NCI-H748 treated with DMSO at 0.1 percent for 48 hours (cell line): Measurements from ENCODE around the gene CANT1.

ENCODE experiments used
- DNase-seq: peaks from one replicate; lab custom pipeline; 2025; lab: John Stamatoyannopoulos, UW

CANT1 gene

DNA sequence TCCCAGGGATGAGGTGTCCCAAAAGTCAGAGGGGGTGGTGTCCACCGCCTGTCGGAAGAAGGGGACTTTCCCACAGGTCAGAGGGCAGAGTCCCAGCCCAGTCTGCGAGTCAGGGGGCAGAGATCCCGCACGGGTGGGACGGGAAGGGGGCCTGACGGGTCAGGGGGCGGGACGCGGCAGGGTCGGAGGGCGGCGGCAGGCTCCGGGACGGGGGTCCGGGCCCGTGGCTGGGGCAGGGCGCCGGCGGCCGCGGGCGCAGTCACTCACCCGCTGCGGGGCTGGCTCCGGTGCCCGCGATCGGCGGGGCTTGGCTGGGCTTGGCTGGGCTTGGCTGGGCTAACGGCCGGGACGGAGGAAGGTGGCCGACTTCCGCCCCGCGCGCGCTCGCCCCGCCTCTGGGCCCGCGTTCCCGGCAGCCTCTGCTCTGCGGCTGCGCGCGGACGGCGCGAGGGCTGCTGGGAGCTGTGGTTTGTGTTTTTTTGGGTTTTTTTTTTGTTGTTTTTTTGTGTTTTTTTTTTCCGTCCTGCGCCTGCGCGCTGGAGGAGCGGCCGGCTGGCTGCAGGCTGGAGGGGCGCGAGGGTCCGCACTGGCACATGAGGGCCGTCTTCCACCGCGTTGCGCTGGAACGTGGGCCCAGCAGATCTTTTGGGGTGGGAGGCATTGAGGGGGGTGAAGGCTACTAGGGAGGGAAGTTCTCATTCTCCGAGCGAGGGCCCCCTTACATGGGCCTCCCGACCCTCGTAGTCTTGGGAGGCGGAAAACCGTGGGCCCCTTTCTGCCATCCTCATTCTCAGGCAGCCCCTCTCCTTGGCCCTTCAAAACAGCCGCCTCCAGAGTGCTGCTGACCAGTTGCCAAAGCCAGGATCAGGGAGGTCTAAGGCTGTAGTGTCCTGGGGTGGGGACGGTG lies at the start of gene CANT1:
TSS of gene CANT1 (minus strand) at position 368 of the 907 bp plus-strand sequence. CDS start 12,142 bp downstream, outside the sequence.
- DNase-seq: peak; percentile 21

DNA sequence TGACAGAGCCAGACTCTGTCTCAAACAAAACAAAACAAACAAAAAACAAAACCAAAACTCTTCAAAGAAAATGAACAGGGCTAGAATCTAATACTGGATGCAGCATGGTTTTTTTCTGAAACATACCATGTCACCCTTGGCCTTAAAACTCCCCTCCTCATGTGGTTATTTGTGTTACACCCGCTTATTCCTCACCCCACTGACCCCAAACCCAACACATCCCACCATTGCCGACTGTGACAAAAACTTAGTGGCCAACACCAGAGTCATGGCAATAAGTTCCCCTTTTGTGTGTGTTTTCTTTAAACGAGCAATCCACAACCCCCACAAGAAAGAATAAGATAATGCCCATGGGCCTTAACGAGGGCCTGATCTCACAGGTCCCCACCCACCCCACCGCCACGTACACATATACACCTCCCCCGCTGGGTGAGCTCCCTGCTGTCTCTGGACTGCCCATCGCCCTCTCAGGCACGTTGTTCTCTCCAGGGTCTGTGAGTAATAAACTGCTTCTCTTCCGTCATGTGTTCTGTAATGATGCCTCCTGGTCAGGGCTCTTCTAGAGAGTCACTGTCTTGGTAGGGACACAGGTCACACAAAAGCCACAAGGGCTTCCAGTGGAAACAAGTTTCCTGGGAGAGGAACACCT lies 48.3 kb upstream of the CANT1 start:
- DNase-seq: no peak

DNA sequence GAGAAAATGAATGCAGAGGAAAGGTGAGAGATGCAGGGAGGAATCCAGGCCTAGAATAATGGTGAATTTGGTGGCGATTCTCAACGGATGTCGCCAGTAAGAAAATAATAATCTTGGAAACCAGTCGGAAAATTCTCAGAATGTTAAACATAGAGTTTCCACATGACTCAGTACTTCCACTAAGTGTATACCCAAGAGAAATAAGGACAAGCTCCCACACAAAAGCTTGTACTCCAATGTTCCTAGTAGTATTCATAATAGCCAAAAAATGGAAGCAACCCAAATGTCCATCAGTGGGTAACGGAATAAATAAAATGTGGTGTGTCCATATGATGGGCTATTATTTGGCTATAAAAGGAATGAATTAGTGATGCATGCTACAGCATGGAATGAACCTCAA lies 45.6 kb upstream of the CANT1 start:
- DNase-seq: no peak

DNA sequence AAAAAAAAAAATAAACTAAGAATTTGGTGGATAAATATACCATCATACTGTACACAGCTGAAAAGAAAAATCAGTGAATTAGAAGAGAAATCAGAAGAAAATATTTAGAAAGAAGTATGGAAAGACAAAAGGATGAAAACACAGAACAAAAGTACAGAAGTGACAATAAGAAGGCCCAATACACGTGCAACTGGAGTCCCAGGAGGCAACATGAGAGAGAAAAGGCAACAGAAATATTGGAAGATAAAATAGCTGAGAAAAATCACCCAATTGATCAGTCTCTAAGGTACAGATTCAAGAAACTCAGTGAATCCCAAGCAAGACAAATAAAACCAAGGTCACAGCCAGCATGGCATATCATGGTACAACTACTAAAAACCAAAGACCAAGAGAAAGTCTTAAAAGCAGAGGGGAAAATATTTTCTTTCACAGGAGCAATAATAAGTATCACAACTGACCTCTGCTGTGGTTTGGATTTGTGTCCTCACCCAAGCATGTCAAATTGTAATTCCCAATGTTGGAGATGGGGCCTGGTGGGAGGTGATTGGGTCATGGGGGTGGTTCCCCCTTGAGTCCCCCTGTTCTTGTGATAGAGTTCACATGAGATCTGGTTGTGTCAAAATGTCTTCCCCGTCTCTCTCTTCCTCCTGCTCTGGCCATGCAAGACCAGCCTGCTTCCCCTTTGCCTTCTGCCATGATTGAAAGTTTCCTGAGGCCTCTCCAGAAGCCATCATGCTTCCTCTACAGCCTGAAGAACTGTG lies 44.8 kb upstream of the CANT1 start:
- no peak for DNase-seq

DNA sequence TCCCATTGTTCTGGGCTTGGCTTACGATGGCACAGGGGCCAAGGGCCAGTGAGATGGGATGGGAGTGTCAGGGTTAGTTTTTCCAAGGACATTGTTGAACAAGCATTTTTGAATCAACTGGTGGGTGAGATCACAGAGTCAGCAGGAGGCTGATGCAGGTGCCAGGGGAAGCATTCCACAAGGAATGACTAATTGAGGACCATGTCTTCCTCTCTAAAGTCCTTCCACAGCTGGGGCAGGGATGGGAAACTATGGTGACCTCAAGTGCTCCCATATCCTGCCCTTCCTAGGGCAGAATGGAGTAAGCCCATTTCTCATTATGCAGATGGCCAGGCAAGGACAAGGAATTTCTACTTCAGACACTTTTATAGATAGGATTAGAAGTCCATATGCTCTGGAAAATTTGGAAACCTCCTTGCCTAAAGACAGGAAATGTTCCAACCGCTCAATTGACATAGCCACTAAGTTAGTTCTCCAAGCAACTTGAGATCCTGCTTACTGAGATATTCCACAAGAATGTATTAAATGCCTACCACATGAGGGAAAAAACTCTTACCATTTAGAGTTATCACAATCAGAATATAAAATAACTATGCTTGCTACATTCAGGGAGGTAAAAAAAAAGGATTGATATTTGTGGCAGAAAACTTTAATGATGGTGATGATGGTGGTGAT lies 43.8 kb upstream of the CANT1 start:
- DNase-seq: no peak

DNA sequence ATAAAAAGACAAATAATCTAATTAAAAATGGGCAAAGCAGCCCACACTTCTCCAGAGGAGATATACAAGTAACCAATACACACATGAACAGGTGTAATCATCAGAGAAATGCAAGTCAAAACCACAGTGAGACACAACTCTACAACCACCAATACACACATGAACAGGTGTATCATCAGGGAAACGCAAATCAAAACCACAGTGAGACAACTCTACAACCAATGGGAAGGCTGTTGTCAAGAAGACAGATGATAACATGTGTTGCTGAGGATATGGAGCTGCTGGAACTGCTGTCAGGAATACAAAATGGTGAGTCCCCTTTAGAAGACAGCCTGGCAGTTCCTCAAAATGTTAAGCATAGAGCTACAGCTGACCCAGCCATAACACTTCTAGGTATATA lies 42.6 kb upstream of the CANT1 start:
- no peak for DNase-seq

DNA sequence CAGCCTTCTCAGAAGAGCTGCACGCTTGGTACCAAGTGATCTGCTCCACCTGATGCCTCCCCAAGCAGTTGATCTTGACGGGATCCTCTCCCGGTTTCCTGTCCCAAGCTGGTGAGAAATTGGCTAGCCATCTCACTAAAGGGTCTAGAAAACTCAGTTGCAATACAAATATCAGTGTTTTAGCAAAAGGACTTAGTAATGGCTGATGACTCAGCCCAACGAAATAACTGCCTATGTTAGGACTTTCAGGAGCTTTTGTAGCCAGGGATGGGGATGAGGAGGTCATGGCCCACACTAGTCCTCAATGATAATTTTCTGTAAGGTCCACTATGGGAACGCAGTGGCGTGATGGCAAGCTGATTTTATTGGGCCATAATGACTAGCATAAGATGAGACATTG lies 41.7 kb upstream of the CANT1 start:
- no peak for DNase-seq

DNA sequence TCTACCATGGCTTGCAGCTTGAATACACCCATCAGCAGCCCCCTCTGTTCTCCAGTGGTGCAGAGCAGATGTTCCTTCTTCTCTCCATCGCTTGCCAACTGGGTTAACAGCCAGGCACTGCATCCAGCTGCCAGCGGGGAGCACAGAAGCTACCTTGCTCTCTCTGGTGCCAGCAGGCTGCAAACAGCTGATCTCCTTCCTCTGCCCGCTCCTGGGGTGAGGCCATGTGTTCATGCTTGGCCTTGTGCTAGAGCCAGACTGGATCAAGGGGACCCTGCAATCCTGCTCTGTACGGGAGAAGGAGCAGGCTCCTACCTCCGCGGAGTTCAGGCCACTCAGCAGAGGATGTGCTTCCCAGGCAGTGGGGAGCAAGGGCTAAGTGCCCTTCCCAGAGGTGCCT lies 41.0 kb upstream of the CANT1 start:
- DNase-seq: no peak

DNA sequence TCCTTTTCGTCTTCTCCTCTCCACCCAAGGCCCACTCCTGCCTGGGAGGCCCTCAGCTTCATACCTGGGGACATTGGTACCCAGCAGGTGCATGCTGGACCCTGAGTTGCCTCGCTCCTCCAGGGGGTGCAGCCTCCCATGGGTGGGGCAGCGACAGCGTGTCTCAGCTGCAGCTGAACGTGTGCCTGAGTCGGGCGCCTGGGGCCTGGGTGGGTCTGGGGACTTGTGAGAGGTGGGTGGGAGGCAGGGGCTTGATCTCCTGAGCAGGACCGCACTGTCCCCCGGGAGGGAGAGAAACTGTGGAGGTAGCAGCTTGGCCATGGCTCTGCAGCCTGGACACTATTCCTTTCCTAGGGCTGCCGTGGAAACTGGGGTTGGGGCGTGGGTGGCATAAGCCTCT lies 40.3 kb upstream of the CANT1 start:
- DNase-seq: no peak

DNA sequence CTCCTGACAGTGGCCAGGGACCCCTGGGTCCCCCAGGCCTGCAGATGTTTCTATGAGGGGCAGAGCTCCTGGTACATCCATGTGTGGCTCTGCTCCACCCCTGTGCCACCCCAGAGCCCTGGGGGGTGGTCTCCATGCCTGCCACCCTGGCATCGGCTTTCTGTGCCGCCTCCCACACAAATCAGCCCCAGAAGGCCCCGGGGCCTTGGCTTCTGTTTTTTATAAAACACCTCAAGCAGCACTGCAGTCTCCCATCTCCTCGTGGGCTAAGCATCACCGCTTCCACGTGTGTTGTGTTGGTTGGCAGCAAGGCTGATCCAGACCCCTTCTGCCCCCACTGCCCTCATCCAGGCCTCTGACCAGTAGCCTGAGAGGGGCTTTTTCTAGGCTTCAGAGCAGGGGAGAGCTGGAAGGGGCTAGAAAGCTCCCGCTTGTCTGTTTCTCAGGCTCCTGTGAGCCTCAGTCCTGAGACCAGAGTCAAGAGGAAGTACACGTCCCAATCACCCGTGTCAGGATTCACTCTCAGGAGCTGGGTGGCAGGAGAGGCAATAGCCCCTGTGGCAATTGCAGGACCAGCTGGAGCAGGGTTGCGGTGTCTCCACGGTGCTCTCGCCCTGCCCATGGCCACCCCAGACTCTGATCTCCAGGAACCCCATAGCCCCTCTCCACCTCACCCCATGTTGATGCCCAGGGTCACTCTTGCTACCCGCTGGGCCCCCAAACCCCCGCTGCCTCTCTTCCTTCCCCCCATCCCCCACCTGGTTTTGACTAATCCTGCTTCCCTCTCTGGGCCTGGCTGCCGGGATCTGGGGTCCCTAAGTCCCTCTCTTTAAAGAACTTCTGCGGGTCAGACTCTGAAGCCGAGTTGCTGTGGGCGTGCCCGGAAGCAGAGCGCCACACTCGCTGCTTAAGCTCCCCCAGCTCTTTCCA lies 39.5 kb upstream of the CANT1 start:
- no peak for DNase-seq

DNA sequence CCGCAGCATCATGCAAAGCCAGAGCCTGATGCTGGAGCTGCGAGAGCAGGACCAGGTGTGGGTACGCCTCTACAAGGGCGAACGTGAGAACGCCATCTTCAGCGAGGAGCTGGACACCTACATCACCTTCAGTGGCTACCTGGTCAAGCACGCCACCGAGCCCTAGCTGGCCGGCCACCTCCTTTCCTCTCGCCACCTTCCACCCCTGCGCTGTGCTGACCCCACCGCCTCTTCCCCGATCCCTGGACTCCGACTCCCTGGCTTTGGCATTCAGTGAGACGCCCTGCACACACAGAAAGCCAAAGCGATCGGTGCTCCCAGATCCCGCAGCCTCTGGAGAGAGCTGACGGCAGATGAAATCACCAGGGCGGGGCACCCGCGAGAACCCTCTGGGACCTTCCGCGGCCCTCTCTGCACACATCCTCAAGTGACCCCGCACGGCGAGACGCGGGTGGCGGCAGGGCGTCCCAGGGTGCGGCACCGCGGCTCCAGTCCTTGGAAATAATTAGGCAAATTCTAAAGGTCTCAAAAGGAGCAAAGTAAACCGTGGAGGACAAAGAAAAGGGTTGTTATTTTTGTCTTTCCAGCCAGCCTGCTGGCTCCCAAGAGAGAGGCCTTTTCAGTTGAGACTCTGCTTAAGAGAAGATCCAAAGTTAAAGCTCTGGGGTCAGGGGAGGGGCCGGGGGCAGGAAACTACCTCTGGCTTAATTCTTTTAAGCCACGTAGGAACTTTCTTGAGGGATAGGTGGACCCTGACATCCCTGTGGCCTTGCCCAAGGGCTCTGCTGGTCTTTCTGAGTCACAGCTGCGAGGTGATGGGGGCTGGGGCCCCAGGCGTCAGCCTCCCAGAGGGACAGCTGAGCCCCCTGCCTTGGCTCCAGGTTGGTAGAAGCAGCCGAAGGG lies 38.6 kb upstream of the CANT1 start:
- no peak for DNase-seq

DNA sequence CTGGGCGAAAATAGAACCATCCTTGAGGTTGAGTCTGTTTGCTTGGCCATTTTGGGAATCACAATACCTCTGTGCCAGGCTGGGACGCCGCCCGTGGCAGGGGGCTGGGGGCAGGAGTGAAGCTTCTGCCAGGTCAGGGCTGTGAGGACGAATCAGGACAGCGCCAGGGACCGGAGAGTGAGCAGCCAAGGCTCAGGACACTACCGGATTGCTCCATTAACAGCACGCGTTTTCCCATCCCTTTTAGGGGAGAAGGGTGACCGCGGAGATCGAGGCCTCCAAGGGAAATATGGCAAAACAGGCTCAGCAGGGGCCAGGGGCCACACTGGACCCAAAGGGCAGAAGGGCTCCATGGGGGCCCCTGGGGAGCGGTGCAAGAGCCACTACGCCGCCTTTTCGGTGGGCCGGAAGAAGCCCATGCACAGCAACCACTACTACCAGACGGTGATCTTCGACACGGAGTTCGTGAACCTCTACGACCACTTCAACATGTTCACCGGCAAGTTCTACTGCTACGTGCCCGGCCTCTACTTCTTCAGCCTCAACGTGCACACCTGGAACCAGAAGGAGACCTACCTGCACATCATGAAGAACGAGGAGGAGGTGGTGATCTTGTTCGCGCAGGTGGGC lies 37.8 kb upstream of the CANT1 start:
- no peak for DNase-seq

DNA sequence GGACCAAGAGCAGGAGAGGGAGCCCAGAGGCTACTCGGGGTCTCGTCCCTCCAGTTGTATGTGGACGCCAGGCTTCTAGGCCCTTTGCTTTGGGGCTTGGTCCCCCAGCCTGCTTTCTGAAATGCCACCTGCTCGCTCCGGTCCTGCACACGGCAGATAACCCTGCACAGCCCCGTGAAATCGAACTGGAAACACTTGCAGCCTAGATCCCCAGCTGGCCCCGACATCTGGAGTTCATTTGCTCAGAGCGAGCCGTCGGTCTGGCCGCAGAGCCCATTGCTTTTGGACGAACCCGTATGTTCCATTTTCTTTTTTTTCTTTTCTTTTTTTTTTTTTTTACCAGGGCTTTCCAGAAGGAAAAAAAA lies 37.3 kb upstream of the CANT1 start:
- DNase-seq: no peak

DNA sequence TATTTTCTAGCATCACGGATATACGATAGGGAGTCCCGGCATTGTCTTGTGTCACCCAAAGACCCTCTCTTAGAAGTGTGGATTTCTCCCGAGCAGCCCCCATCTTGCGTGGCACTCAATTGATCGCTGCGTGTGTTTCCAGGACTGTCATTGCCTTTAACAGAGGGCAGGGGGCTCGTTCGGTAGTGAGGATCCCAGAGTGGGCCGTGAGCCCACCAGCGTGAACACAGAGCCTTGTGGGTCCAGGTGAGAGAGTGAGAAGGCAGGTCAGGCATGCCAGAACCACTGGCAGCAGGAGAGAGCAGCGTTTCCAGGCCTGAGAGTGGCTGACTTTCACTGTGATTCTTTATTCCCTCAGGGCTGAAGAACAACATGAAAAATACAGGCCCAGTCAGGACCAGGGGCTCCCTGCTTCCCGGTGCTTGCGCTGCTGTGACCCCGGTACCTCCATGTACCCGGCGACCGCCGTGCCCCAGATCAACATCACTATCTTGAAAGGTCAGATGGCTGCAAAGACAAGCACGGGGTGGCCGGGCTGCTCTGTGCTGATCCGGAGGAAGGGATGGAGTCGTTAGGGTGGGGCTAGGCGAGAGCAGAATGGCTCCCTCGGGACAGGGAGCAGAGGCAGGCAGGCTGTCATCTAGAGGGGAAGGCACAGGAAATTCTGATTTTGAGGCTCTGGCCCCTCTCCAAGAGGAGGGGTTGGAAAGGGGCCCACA lies 36.8 kb upstream of the CANT1 start:
- DNase-seq: no peak

DNA sequence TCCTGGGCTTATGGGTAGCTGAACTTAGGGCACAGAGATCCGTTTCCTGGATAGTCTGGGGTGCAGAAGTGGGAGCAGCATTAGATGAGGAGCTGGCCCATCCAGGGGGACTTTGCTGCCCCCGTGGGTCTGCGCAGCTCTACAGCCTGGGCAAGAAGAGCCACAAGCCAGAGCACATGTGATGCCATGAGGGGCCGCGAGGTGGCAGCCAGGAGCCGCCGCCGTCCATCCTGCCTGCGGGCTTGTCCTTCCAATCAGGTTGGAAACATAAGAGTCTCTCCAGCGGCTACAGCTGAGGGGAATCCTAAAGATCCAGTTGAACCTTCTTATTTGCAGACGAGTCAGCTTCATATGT lies 36.3 kb upstream of the CANT1 start:
- DNase-seq: peak; percentile 41

DNA sequence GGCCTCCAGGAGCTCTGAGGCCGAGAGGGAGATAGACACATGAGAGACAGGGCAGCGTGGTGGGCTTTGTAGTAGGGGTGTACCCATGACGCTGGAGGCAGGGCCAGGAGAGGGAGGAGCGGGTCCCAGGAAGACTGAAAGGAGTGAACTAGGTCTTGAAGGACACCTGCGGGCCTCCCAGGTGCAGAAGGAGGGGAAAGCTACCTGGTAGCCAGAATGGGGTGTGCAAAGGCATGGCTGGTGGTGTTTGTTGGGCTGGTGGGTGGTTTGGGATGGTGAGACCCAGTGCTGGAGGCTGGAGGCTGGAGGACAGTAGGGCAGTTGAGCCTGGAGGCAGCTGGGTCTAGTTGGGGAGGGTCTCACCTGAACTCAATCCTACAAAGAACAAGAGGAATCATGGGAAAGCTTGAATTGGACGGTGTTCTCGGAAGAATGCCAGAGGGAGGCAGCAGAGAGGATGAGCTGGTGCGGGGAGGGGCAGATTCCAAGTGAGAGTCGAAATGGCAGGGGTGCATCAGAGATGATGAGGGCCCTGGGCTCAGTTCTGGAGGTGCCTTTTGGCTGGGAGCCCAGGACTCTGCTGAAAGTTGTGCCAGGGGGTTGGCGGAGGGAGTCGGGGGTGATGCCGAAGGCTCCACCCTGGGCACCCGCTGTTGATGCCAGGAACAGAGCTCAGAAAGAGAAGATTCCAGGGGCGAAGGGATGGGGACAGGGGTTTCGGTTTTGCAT lies 35.6 kb upstream of the CANT1 start:
- no peak for DNase-seq

DNA sequence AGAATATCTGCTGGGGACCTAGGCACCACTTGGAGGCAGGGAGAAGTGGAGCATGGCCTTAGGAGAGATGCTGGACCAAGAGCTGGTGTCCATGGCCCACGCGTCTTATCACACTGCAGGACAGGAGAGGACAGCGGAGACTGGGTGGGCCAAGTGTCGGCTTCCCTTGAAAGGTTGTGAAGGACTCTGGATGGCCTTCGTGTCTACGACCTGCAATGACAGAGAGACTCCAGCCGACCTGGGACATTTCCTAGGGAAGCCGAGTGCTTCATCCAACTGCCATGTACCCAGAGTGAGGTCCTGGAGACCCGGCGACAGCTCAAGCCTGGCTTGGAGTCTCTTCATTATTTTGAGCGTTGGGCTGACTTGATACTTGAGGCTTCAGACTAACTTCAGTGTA lies 34.9 kb upstream of the CANT1 start:
- no peak for DNase-seq

DNA sequence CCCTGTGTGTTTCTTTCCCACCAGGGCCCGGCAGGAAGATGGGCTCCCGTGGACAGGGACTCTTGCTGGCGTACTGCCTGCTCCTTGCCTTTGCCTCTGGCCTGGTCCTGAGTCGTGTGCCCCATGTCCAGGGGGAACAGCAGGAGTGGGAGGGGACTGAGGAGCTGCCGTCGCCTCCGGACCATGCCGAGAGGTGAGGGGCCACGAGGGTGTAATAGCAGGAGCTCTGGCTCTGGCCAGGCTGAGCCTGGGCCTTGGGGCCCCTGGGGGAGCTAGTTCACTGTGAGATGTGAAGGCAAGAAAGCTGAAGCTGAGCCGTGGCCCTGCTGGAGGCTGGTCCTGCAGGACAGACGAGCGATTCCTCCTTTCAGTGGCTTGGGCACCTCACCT lies 34.4 kb upstream of the CANT1 start:
- no peak for DNase-seq
